RWPE1 (cell line): ENCODE results near the gene NSG1.

Source experiments
- CTCF ChIA-PET: fragments of 350-600 bp; sonication (Branson Sonifier 250); formaldehyde crosslinking; extraction: SDS; loops from one replicate; lab custom pipeline; 2021; lab: Yijun Ruan, JAX
- POLR2A ChIA-PET: fragments of 400-600 bp; formaldehyde crosslinking; extraction: SDS; loops from one replicate; lab custom pipeline; 2020; ENCODE audit warnings: antibody characterized with exemption; ENCODE audit not compliant: low non-redundant PET; lab: Yijun Ruan, JAX
- DNase-seq: peaks from one replicate; pipeline ENCODE4 v3.0.0; 2012; ENCODE audit warnings: low spot score
- H3K27ac ChIP-seq: fragments of 450-650 bp; 2 replicates; pipeline ENCODE4 v1.5.1; 2017
- CTCF ChIP-seq: fragments of 450-650 bp; conservative IDR thresholded peaks from 2 replicates; pipeline ENCODE4 v1.5.1; 2017; ENCODE audit warnings: low read depth, mild to moderate bottlenecking

Gene NSG1

GRCh38 chr4:4405358-4405962, 18.6 kb downstream of the NSG1 start:
- ChIA-PET CTCF (no interaction called here), POLR2A (no interaction called here)
- DNase-seq, result no peak
- no peak overlapping the region for H3K27ac ChIP-seq
- TF ChIP-seq CTCF, result no peak

- CTCF ChIA-PET, result no interaction called here
- H3K27ac ChIP-seq, result no peak overlapping the region
- no peak for TF ChIP-seq CTCF
- POLR2A ChIA-PET, result no interaction called here
- DNase-seq, result no peak
Observed at GRCh38 chr4:4406455-4407298, 19.8 kb downstream of the NSG1 start.

- CTCF ChIA-PET, result no interaction called here
- POLR2A ChIA-PET, result no interaction called here
Observed at GRCh38 chr4:4407299-4408131, 20.6 kb downstream of the NSG1 start.

DNA sequence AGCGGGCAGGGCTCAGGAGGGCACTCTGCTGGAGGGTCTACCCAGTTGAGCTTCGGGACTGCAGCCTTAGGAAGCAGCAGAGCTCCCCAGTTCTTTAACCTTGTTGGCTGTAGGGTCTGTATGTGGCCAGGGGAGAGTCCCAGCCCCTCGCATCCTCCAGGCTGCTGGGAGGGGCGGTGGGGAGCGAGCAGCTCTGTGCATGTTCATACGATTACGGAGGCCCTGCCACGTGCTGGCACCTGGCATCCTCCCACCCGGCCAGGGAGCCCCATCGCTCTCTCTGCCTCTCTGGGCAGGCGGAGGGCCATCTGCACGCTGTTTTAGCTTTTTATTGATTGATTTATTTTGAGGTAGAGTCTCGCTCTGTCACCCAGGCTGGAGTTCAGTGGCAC, 21.2 kb downstream of the NSG1 start:
- CTCF ChIA-PET, result no interaction called here
- POLR2A ChIA-PET, result no interaction called here

More at GRCh38 chr4:4407299-4408131, 20.6 kb downstream of the NSG1 start:
- DNase-seq, result no peak
- TF ChIP-seq CTCF, result no peak
- H3K27ac ChIP-seq, result no peak overlapping the region

GRCh38 chr4:4408576-4409335, 21.9 kb downstream of the NSG1 start:
- no peak for TF ChIP-seq CTCF
- ChIA-PET POLR2A (no interaction called here), CTCF (no interaction called here)
- no peak overlapping the region for H3K27ac ChIP-seq
- DNase-seq, result no peak

More for the DNA sequence above, 21.2 kb downstream of the NSG1 start:
- no peak overlapping the region for H3K27ac ChIP-seq
- no peak for DNase-seq
- TF ChIP-seq CTCF, result no peak
